NCI-H69 (cell line): ENCODE results near the gene GTF2IRD1.

Experiments used
- DNase-seq: peaks from one replicate; lab custom pipeline; 2025; lab: John Stamatoyannopoulos, UW

The GTF2IRD1 gene

GRCh38 chr7:74567318-74567668 is 113.6 kb downstream of the GTF2IRD1 start:
- DNase-seq = no peak

GRCh38 chr7:74568658-74569057 is 115.0 kb downstream of the GTF2IRD1 start:
- peak; percentile 15 for DNase-seq

GRCh38 chr7:74569501-74570075 is 115.9 kb downstream of the GTF2IRD1 start:
- no peak for DNase-seq

- DNase-seq = no peak
Observed at GRCh38 chr7:74570533-74571156, 116.9 kb downstream of the GTF2IRD1 start.

GRCh38 chr7:74572301-74572979 is 118.7 kb downstream of the GTF2IRD1 start:
- peak; percentile 86 for DNase-seq

GRCh38 chr7:74573512-74573911 is 119.8 kb downstream of the GTF2IRD1 start:
- DNase-seq = no peak

GRCh38 chr7:74575083-74575784 is 121.5 kb downstream of the GTF2IRD1 start:
- DNase-seq = no peak

GRCh38 chr7:74575811-74576210 is 122.1 kb downstream of the GTF2IRD1 start:
- no peak for DNase-seq

- DNase-seq = no peak
Observed at GRCh38 chr7:74579800-74580685, 126.3 kb downstream of the GTF2IRD1 start.

GRCh38 chr7:74581916-74582440 is 128.3 kb downstream of the GTF2IRD1 start:
- DNase-seq = no peak

GRCh38 chr7:74582447-74583039 is 128.8 kb downstream of the GTF2IRD1 start:
- no peak for DNase-seq

- DNase-seq = no peak
Observed at GRCh38 chr7:74583630-74584029, 129.9 kb downstream of the GTF2IRD1 start.

GRCh38 chr7:74584160-74584954 is 130.7 kb downstream of the GTF2IRD1 start:
- DNase-seq = no peak

- DNase-seq = no peak
Observed at GRCh38 chr7:74585844-74586243, 132.1 kb downstream of the GTF2IRD1 start.

GRCh38 chr7:74586258-74587175 is 132.8 kb downstream of the GTF2IRD1 start:
- DNase-seq = no peak

- DNase-seq = peak; percentile 24
Observed at GRCh38 chr7:74587435-74588126, 133.9 kb downstream of the GTF2IRD1 start.

- DNase-seq = no peak
Observed at GRCh38 chr7:74590813-74591212, 137.1 kb downstream of the GTF2IRD1 start.

- DNase-seq = no peak
Observed at GRCh38 chr7:74598558-74598957, 144.9 kb downstream of the GTF2IRD1 start.

- DNase-seq = no peak
Observed at GRCh38 chr7:74599244-74599643, 145.5 kb downstream of the GTF2IRD1 start.
